NOMO-1 (cell line): ENCODE data around the gene UNC13C.
"Not testable (repeated sequence)": the region's sequence is repeated elsewhere in the genome, so short reads cannot be mapped to it uniquely, and the experiment has no call there.

ENCODE experiments used
- DNase-seq, 2 experiments: peaks; one replicate each; lab custom pipeline; 2025; ENCODE audit not compliant: unreplicated experiment in 2 of 2; lab: John Stamatoyannopoulos, UW

UNC13C gene

GRCh38 chr15:53978253-53978906 is at the start of gene UNC13C:
Gene UNC13C, plus strand, starts transcription at chr15:53978441. Its CDS starts 34,463 bp downstream, at chr15:54012904.
- DNase-seq = peak in 1 of 2 experiments; percentile 4

GRCh38 chr15:53936137-53936536 is 42.1 kb upstream of the UNC13C start:
- DNase-seq = no peak

- DNase-seq = not testable (repeated sequence)
Observed at GRCh38 chr15:53937632-53938031, 40.6 kb upstream of the UNC13C start.

GRCh38 chr15:53950572-53950971 is 27.7 kb upstream of the UNC13C start:
- DNase-seq = no peak

GRCh38 chr15:53955396-53955795 is 22.8 kb upstream of the UNC13C start:
- no peak for DNase-seq

GRCh38 chr15:53962646-53963561 is 15.3 kb upstream of the UNC13C start:
- DNase-seq = peak; percentile 2 to 31

- DNase-seq = no peak
Observed at GRCh38 chr15:53963801-53964200, 14.4 kb upstream of the UNC13C start.

- DNase-seq = no peak
Observed at GRCh38 chr15:53974121-53974520, 4.1 kb upstream of the UNC13C start.

GRCh38 chr15:53974813-53975212 is 3.4 kb upstream of the UNC13C start:
- no peak for DNase-seq

- no peak for DNase-seq
Observed at GRCh38 chr15:53976844-53977392, 1.3 kb upstream of the UNC13C start.

- no peak for DNase-seq
Observed at GRCh38 chr15:53979051-53979788, 979 bp downstream of the UNC13C start.

GRCh38 chr15:53980021-53980420 is 1.8 kb downstream of the UNC13C start:
- no peak for DNase-seq

- DNase-seq = no peak
Observed at GRCh38 chr15:53982071-53982680, 3.9 kb downstream of the UNC13C start.

- DNase-seq = no peak
Observed at GRCh38 chr15:53982876-53983275, 4.6 kb downstream of the UNC13C start.

- no peak for DNase-seq
Observed at GRCh38 chr15:53984221-53984620, 6.0 kb downstream of the UNC13C start.

GRCh38 chr15:53985562-53985961 is 7.3 kb downstream of the UNC13C start:
- no peak for DNase-seq

GRCh38 chr15:53987480-53987879 is 9.2 kb downstream of the UNC13C start:
- no peak for DNase-seq

- no peak for DNase-seq
Observed at GRCh38 chr15:54007256-54007655, 29.0 kb downstream of the UNC13C start.

GRCh38 chr15:54011656-54012055 is 33.4 kb downstream of the UNC13C start:
- no peak for DNase-seq

- no peak for DNase-seq
Observed at GRCh38 chr15:54014067-54014655, 35.9 kb downstream of the UNC13C start.
